Measurements from ENCODE around the gene NEK11. TPM values are rescaled to one million over a fixed set of nuclear protein-coding genes. Genes with fewer than 3 reads are reported as not detected.

The NEK11 gene
- total and polyA plus RNA-seq, 2 donors (not counting 3 experiments of a cell fraction or from before 2014, with no cell fraction given): 1.7 to 4.3 TPM

GRCh38 chr3:131007782-131008181 lies 18.9 kb upstream of the NEK11 start:
- intact Hi-C loops (cut with micrococcal nuclease) (no loop called here), dilution Hi-C loops (cut with MboI; ENCODE audit: extremely low pct_ligation_motif_present, low sequenced_read_pairs) (no loop called here)
- DNase-seq (ENCODE audit: low read depth, low spot score) (no peak), FAIRE-seq (no peak)
- TF ChIP-seq GATA2 (IDR thresholded peaks at IDR 0.05; ENCODE audit: insufficient read depth, insufficient read length, low read depth, low read length) (no peak), EZH2 (IDR thresholded peaks at IDR 0.05; ENCODE audit: borderline replicate concordance, low read depth, low read length, severe bottlenecking) (no peak), FOS (IDR thresholded peaks at IDR 0.05; ENCODE audit: borderline replicate concordance, insufficient read depth, low read length) (no peak), MYC (IDR thresholded peaks at IDR 0.05; ENCODE audit: low read depth, low read length) (no peak), CTCF (IDR thresholded peaks at IDR 0.05; ENCODE audit: extremely low read depth in 1 of 2, insufficient read depth in 1 of 2, low read depth in 1 of 2, low read length in 2 of 2) (no peak), POLR2AphosphoS5 (IDR thresholded peaks at IDR 0.05; ENCODE audit: insufficient read depth, low read depth, low read length) (no peak), POLR2A (IDR thresholded peaks at IDR 0.05; ENCODE audit: low read depth, low read length) (no peak), JUN (IDR thresholded peaks at IDR 0.05; ENCODE audit: borderline replicate concordance, insufficient read depth, insufficient read length, low read depth) (no peak)
- ChIA-PET POLR2A (no interaction called here), CTCF (interaction anchor here (0.6 to 0.8 kb wide), 2 partner anchors 13 to 19 kb away, joined by 3 read pairs; no protein-coding TSS in a partner anchor)
- no TSS peak for BruUV-seq (replicated peaks)
- H3K9ac ChIP-seq (replicated peaks; ENCODE audit: extremely low read depth, insufficient read depth, low read length): no peak overlapping the region
- no peaks in the 10 kb centered on the region for H3K79me2 ChIP-seq (ENCODE audit: control insufficient read depth, insufficient read depth, low read length)
- no peaks in the 10 kb centered on the region for H3K9me3 ChIP-seq (replicated peaks; ENCODE audit: control insufficient read depth, insufficient read depth, low read length)
- H2AFZ ChIP-seq (ENCODE audit: low read depth, low read length): no peak overlapping the region
- H3K4me1 ChIP-seq (ENCODE audit: control insufficient read depth, extremely low read depth, insufficient read depth, low read length): no peaks in the 10 kb centered on the region
- H3K4me3 ChIP-seq (replicated peaks in 1 of 3; ENCODE audit: insufficient read depth in 1 of 3, low read depth in 1 of 3, low read length in 3 of 3): no peak overlapping the region
- no peaks in the 10 kb centered on the region for H4K20me1 ChIP-seq (replicated peaks; ENCODE audit: control insufficient read depth, extremely low read depth, insufficient read depth, low read length)
- H3K27me3 ChIP-seq (ENCODE audit: control insufficient read depth in 2 of 2, insufficient read depth in 2 of 2, low read length in 2 of 2): no peaks in the 10 kb centered on the region
- H3K36me3 ChIP-seq (ENCODE audit: control insufficient read depth in 2 of 2, extremely low read depth in 1 of 2, insufficient read depth in 2 of 2, low read length in 2 of 2): peaks cover 4% of the 10 kb centered on the region in 2 experiments
- no peaks in the 10 kb centered on the region for H3K9me1 ChIP-seq (replicated peaks; ENCODE audit: control insufficient read depth, extremely low read depth, insufficient read depth, low read length)
- no peak overlapping the region for H3K4me2 ChIP-seq (ENCODE audit: insufficient read depth, low read length)
- H3K27ac ChIP-seq (ENCODE audit: insufficient read depth, low read depth, low read length): no peak overlapping the region
